Kidney epithelial cell (primary cell): ENCODE data around the gene STK39. TPM values are rescaled to one million over a fixed set of nuclear protein-coding genes. Genes with fewer than 3 reads are reported as not detected.

Experiments
- DNase-seq: peaks from one replicate; pipeline ENCODE4 v3.0.0-alpha.2; 2010; ENCODE audit warnings: low read depth
- H3K27me3 ChIP-seq: 2 replicates; pipeline ENCODE4 v1.6.0; 2011; ENCODE audit warnings: low read length; ENCODE audit not compliant: control insufficient read depth, insufficient read depth
- H3K36me3 ChIP-seq: 2 replicates; pipeline ENCODE4 v1.5.1; 2011; ENCODE audit warnings: low read length; ENCODE audit not compliant: control insufficient read depth, insufficient read depth
- H3K4me3 ChIP-seq: 2 replicates; pipeline ENCODE4 v1.5.1; 2011; ENCODE audit warnings: low read depth, mild to moderate bottlenecking, control low read depth, low read length
- total RNA-seq: library from RNA; depleted of rRNA; stranded (reverse); fragments of >200 nt; gene quantifications from 2 replicates; pipeline ENCODE4 v1.2.3, GENCODE V29; 2015
- TF ChIP-seq, protein P1 (sequence below): IDR thresholded peaks from 2 replicates; pipeline ENCODE4 v1.5.1; 2011; ENCODE audit warnings: mild to moderate bottlenecking, moderate library complexity, low read length, control low read depth, inconsistent platforms; ENCODE audit not compliant: insufficient read depth, poor library complexity, severe bottlenecking

STK39 gene
- total RNA-seq, 1 donor from 2014 or later: 30.1 TPM

DNA sequence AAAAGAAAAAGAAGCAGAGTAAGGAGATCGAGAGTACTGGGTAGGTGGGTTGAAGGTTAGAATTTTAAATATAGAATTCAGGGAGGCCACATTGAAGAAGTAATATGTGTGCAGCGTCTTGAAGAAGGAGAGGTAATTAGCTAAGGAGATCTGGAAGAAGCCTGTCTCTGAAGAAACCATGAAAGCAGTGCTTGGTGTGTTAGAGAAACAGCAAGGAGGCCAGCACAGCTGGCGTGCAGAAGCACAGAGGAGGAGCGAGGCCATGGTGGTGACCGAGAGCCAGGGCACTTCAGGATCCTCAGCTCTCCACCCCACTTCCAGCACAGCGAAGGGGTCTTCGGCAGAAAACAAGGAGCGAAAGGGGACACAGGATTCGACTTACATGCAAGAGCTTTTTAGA is 305.8 kb downstream of the STK39 start:
- H3K27me3 ChIP-seq: no peaks in the 10 kb centered on the region
- no peak for DNase-seq
- H3K4me3 ChIP-seq: no peak overlapping the region
- TF ChIP-seq, protein P1, sequence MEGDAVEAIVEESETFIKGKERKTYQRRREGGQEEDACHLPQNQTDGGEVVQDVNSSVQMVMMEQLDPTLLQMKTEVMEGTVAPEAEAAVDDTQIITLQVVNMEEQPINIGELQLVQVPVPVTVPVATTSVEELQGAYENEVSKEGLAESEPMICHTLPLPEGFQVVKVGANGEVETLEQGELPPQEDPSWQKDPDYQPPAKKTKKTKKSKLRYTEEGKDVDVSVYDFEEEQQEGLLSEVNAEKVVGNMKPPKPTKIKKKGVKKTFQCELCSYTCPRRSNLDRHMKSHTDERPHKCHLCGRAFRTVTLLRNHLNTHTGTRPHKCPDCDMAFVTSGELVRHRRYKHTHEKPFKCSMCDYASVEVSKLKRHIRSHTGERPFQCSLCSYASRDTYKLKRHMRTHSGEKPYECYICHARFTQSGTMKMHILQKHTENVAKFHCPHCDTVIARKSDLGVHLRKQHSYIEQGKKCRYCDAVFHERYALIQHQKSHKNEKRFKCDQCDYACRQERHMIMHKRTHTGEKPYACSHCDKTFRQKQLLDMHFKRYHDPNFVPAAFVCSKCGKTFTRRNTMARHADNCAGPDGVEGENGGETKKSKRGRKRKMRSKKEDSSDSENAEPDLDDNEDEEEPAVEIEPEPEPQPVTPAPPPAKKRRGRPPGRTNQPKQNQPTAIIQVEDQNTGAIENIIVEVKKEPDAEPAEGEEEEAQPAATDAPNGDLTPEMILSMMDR: no peak
- no peaks in the 10 kb centered on the region for H3K36me3 ChIP-seq

- no peak for DNase-seq
Measured at GRCh38 chr2:167940734-167941507, 306.5 kb downstream of the STK39 start.

GRCh38 chr2:167940346-167940725 is 307.1 kb downstream of the STK39 start:
- H3K27me3 ChIP-seq: no peaks in the 10 kb centered on the region
- H3K36me3 ChIP-seq: no peaks in the 10 kb centered on the region
- TF ChIP-seq, protein P1: no peak
- no peak overlapping the region for H3K4me3 ChIP-seq
- DNase-seq: no peak

More at GRCh38 chr2:167940734-167941507, 306.5 kb downstream of the STK39 start:
- H3K36me3 ChIP-seq: no peaks in the 10 kb centered on the region
- H3K4me3 ChIP-seq: no peak overlapping the region
- TF ChIP-seq, protein P1: no peak
- H3K27me3 ChIP-seq: no peaks in the 10 kb centered on the region

GRCh38 chr2:167939514-167940345 is 307.7 kb downstream of the STK39 start:
- DNase-seq: no peak
- TF ChIP-seq, protein P1: no peak
- no peak overlapping the region for H3K4me3 ChIP-seq
- H3K36me3 ChIP-seq: no peaks in the 10 kb centered on the region
- no peaks in the 10 kb centered on the region for H3K27me3 ChIP-seq

- no peaks in the 10 kb centered on the region for H3K36me3 ChIP-seq
- no peak overlapping the region for H3K4me3 ChIP-seq
- no peak for DNase-seq
- H3K27me3 ChIP-seq: no peaks in the 10 kb centered on the region
- TF ChIP-seq, protein P1: no peak
Measured at GRCh38 chr2:167937403-167937802, 310.0 kb downstream of the STK39 start.

DNA sequence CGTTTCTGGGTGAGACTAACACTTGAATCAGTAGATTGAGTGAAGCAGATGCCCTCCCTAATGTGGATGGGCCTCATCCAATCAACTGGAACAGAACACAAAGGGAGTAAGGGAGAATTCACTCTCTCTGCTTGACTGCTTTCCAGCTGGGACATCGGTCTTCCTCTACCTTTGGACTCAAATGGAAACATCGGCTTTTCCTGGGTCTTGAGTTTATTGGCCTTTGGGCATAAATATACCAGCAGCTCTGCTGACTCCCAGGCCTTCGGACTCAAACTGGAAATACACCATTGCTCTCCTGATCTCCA is 311.6 kb downstream of the STK39 start:
- no peaks in the 10 kb centered on the region for H3K27me3 ChIP-seq
- H3K36me3 ChIP-seq: no peaks in the 10 kb centered on the region
- DNase-seq: no peak
- H3K4me3 ChIP-seq: no peak overlapping the region
- TF ChIP-seq, protein P1: no peak
